WTC11 (cell line): ENCODE data around the gene RIBC1. TPM values are rescaled to one million over a fixed set of nuclear protein-coding genes. Genes with fewer than 3 reads are reported as not detected.

Experiments used
- ATAC-seq: fragments of 200-7000 bp; cut with Tn5 transposase; 2 replicates; pipeline ENCODE4 v1.10.0; 2021; ENCODE audit warnings: mild to moderate bottlenecking, moderate library complexity
- CTCF ChIA-PET: fragments of 300-600 bp; sonication (Branson Sonifier 250); formaldehyde crosslinking; loops from one replicate; lab custom pipeline; 2021; ENCODE audit warnings: antibody characterized with exemption; lab: Charles Lee
- POLR2A ChIA-PET: fragments of 350-600 bp; sonication (Branson Sonifier 250); formaldehyde crosslinking; loops from one replicate; lab custom pipeline; 2021; ENCODE audit warnings: antibody characterized with exemption; lab: Charles Lee
- DNase-seq: peaks from one replicate; pipeline ENCODE4 v3.0.0; 2021; ENCODE audit warnings: low spot score
- H3K27ac Mint-ChIP-seq: 2 replicates; pipeline ENCODE4 v1.8.0; 2021; ENCODE audit warnings: mixed read lengths
- H3K27me3 Mint-ChIP-seq: 2 replicates; pipeline ENCODE4 v1.8.0; 2021; ENCODE audit warnings: low read depth, mild to moderate bottlenecking, moderate library complexity, mixed read lengths
- H3K36me3 Mint-ChIP-seq: 2 replicates; pipeline ENCODE4 v1.8.0; 2021; ENCODE audit warnings: mixed read lengths
- H3K4me1 Mint-ChIP-seq: 2 replicates; pipeline ENCODE4 v1.8.0; 2022; ENCODE audit warnings: mixed read lengths
- H3K4me3 Mint-ChIP-seq: 2 replicates; pipeline ENCODE4 v1.8.0; 2021; ENCODE audit warnings: mild to moderate bottlenecking, moderate library complexity, mixed read lengths
- H3K9me3 Mint-ChIP-seq: 2 replicates; pipeline ENCODE4 v1.8.0; 2021; ENCODE audit warnings: mixed read lengths
- ATF2 ChIP-seq: sonication (generic); formaldehyde crosslinking; IDR thresholded peaks from 2 replicates; pipeline ENCODE4 v1.8.1; 2022; ENCODE audit warnings: low read depth, missing genetic modification reagents, borderline replicate concordance
- CREB1 ChIP-seq: sonication (generic); formaldehyde crosslinking; IDR thresholded peaks from 2 replicates; pipeline ENCODE4 v1.8.0; 2023; ENCODE audit warnings: mild to moderate bottlenecking, missing genetic modification reagents
- FOXJ3 ChIP-seq: sonication (generic); formaldehyde crosslinking; IDR thresholded peaks from 2 replicates; pipeline ENCODE4 v1.9.0; 2021; ENCODE audit warnings: missing genetic modification reagents, mild to moderate bottlenecking, borderline replicate concordance
- FOXK1 ChIP-seq: sonication (generic); formaldehyde crosslinking; IDR thresholded peaks from 2 replicates; pipeline ENCODE4 v1.8.0; 2022; ENCODE audit warnings: mild to moderate bottlenecking, moderate library complexity, missing genetic modification reagents
- FOXP1 ChIP-seq: sonication (generic); formaldehyde crosslinking; IDR thresholded peaks from 2 replicates; pipeline ENCODE4 v1.8.0; 2022; ENCODE audit warnings: missing genetic modification reagents, mild to moderate bottlenecking, moderate library complexity, borderline replicate concordance
- FOXP4 ChIP-seq: sonication (generic); formaldehyde crosslinking; IDR thresholded peaks from 2 replicates; pipeline ENCODE4 v1.8.0; 2022; ENCODE audit warnings: mild to moderate bottlenecking, missing genetic modification reagents
- GABPB1 ChIP-seq: sonication (generic); formaldehyde crosslinking; IDR thresholded peaks from 2 replicates; pipeline ENCODE4 v1.8.1; 2023; ENCODE audit warnings: mild to moderate bottlenecking, missing genetic modification reagents
- GTF2I ChIP-seq: fragments of 250-450 bp; sonication (Bioruptor Pico); conservative IDR thresholded peaks from 2 replicates; pipeline ENCODE4 v1.4.0; 2021; ENCODE audit warnings: mild to moderate bottlenecking
- MAX ChIP-seq: sonication (generic); formaldehyde crosslinking; IDR thresholded peaks from 2 replicates; pipeline ENCODE4 v1.8.0; 2022; ENCODE audit warnings: mild to moderate bottlenecking, missing genetic modification reagents
- PRRX2 ChIP-seq: fragments of 250-450 bp; sonication (Bioruptor Pico); IDR thresholded peaks from 2 replicates; pipeline ENCODE4 v1.8.0; 2021; ENCODE audit warnings: mild to moderate bottlenecking
- RORB ChIP-seq: fragments of 250-450 bp; sonication (Bioruptor Pico); IDR thresholded peaks from 2 replicates; pipeline ENCODE4 v1.9.0; 2021; ENCODE audit warnings: mild to moderate bottlenecking
- SMAD3 ChIP-seq: sonication (generic); formaldehyde crosslinking; IDR thresholded peaks from 2 replicates; pipeline ENCODE4 v1.8.0; 2022; ENCODE audit warnings: missing genetic modification reagents, mild to moderate bottlenecking, borderline replicate concordance
- SMAD4 ChIP-seq: sonication (generic); formaldehyde crosslinking; IDR thresholded peaks from 2 replicates; pipeline ENCODE4 v1.8.0; 2022; ENCODE audit warnings: mild to moderate bottlenecking, missing genetic modification reagents
- ZNF281 ChIP-seq: sonication (generic); formaldehyde crosslinking; IDR thresholded peaks from 2 replicates; pipeline ENCODE4 v1.8.0; 2023; ENCODE audit warnings: mild to moderate bottlenecking, missing genetic modification reagents
- total RNA-seq: library from RNA; stranded (reverse); gene quantifications from 3 replicates; pipeline ENCODE4 v1.2.3, GENCODE V29; 2021
- TF ChIP-seq, protein P1 (sequence below): fragments of 250-450 bp; sonication (Bioruptor Pico); IDR thresholded peaks from 2 replicates; pipeline ENCODE4 v1.9.0; 2021; ENCODE audit warnings: mild to moderate bottlenecking
- TF ChIP-seq, protein P2 (sequence below): sonication (generic); formaldehyde crosslinking; IDR thresholded peaks from 2 replicates; pipeline ENCODE4 v1.8.0; 2023; ENCODE audit warnings: missing genetic modification reagents, mild to moderate bottlenecking, borderline replicate concordance
- TF ChIP-seq, protein P3 (sequence below): fragments of 250-450 bp; sonication (Bioruptor Pico); IDR thresholded peaks from 2 replicates; pipeline ENCODE4 v1.9.0; 2021; ENCODE audit warnings: mild to moderate bottlenecking, borderline replicate concordance
- TF ChIP-seq, protein P4 (sequence below): fragments of 250-450 bp; sonication (Bioruptor Pico); IDR thresholded peaks from 2 replicates; pipeline ENCODE4 v1.9.0; 2021; ENCODE audit warnings: mild to moderate bottlenecking

The RIBC1 gene
- total RNA-seq, 1 experiment from 2014 or later: 1.1 TPM

GRCh38 chrX:53438174-53438831, 15.6 kb downstream of the RIBC1 start:
- H3K9me3 Mint-ChIP-seq: no peaks in the 10 kb centered on the region
- H3K4me1 Mint-ChIP-seq: peaks cover 9% of the 10 kb centered on the region
- no peak overlapping the region for H3K27ac Mint-ChIP-seq
- H3K27me3 Mint-ChIP-seq: peaks cover 21% of the 10 kb centered on the region
- ChIA-PET CTCF (interaction anchor here (1.1 to 1.9 kb wide), 2 partner anchors 124 to 125 kb away, joined by 3 to 5 read pairs; no protein-coding TSS in a partner anchor), POLR2A (no interaction called here)
- no peak for DNase-seq
- no peaks in the 10 kb centered on the region for H3K36me3 Mint-ChIP-seq
- H3K4me3 Mint-ChIP-seq: no peak overlapping the region
- ATAC-seq: no peak
- TF ChIP-seq ATF2 (CRISPR knock-in tag) (no peak), GABPB1 (CRISPR knock-in tag) (no peak), GTF2I (CRISPR knock-in tag) (no peak), MAX (CRISPR knock-in tag) (no peak), FOXJ3 (CRISPR knock-in tag) (no peak), RORB (no peak), ZNF281 (CRISPR knock-in tag) (no peak), PRRX2 (CRISPR knock-in tag) (no peak), CREB1 (no peak), SMAD4 (CRISPR knock-in tag) (no peak), FOXP4 (CRISPR knock-in tag) (no peak), SMAD3 (CRISPR knock-in tag) (no peak), FOXK1 (CRISPR knock-in tag) (no peak), FOXP1 (CRISPR knock-in tag) (no peak)
- TF ChIP-seq, protein P1, sequence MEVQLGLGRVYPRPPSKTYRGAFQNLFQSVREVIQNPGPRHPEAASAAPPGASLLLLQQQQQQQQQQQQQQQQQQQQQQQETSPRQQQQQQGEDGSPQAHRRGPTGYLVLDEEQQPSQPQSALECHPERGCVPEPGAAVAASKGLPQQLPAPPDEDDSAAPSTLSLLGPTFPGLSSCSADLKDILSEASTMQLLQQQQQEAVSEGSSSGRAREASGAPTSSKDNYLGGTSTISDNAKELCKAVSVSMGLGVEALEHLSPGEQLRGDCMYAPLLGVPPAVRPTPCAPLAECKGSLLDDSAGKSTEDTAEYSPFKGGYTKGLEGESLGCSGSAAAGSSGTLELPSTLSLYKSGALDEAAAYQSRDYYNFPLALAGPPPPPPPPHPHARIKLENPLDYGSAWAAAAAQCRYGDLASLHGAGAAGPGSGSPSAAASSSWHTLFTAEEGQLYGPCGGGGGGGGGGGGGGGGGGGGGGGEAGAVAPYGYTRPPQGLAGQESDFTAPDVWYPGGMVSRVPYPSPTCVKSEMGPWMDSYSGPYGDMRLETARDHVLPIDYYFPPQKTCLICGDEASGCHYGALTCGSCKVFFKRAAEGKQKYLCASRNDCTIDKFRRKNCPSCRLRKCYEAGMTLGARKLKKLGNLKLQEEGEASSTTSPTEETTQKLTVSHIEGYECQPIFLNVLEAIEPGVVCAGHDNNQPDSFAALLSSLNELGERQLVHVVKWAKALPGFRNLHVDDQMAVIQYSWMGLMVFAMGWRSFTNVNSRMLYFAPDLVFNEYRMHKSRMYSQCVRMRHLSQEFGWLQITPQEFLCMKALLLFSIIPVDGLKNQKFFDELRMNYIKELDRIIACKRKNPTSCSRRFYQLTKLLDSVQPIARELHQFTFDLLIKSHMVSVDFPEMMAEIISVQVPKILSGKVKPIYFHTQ (CRISPR knock-in tag): no peak
- TF ChIP-seq, protein P2, sequence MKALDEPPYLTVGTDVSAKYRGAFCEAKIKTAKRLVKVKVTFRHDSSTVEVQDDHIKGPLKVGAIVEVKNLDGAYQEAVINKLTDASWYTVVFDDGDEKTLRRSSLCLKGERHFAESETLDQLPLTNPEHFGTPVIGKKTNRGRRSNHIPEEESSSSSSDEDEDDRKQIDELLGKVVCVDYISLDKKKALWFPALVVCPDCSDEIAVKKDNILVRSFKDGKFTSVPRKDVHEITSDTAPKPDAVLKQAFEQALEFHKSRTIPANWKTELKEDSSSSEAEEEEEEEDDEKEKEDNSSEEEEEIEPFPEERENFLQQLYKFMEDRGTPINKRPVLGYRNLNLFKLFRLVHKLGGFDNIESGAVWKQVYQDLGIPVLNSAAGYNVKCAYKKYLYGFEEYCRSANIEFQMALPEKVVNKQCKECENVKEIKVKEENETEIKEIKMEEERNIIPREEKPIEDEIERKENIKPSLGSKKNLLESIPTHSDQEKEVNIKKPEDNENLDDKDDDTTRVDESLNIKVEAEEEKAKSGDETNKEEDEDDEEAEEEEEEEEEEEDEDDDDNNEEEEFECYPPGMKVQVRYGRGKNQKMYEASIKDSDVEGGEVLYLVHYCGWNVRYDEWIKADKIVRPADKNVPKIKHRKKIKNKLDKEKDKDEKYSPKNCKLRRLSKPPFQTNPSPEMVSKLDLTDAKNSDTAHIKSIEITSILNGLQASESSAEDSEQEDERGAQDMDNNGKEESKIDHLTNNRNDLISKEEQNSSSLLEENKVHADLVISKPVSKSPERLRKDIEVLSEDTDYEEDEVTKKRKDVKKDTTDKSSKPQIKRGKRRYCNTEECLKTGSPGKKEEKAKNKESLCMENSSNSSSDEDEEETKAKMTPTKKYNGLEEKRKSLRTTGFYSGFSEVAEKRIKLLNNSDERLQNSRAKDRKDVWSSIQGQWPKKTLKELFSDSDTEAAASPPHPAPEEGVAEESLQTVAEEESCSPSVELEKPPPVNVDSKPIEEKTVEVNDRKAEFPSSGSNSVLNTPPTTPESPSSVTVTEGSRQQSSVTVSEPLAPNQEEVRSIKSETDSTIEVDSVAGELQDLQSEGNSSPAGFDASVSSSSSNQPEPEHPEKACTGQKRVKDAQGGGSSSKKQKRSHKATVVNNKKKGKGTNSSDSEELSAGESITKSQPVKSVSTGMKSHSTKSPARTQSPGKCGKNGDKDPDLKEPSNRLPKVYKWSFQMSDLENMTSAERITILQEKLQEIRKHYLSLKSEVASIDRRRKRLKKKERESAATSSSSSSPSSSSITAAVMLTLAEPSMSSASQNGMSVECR (CRISPR knock-in tag): no peak
- TF ChIP-seq, protein P3, sequence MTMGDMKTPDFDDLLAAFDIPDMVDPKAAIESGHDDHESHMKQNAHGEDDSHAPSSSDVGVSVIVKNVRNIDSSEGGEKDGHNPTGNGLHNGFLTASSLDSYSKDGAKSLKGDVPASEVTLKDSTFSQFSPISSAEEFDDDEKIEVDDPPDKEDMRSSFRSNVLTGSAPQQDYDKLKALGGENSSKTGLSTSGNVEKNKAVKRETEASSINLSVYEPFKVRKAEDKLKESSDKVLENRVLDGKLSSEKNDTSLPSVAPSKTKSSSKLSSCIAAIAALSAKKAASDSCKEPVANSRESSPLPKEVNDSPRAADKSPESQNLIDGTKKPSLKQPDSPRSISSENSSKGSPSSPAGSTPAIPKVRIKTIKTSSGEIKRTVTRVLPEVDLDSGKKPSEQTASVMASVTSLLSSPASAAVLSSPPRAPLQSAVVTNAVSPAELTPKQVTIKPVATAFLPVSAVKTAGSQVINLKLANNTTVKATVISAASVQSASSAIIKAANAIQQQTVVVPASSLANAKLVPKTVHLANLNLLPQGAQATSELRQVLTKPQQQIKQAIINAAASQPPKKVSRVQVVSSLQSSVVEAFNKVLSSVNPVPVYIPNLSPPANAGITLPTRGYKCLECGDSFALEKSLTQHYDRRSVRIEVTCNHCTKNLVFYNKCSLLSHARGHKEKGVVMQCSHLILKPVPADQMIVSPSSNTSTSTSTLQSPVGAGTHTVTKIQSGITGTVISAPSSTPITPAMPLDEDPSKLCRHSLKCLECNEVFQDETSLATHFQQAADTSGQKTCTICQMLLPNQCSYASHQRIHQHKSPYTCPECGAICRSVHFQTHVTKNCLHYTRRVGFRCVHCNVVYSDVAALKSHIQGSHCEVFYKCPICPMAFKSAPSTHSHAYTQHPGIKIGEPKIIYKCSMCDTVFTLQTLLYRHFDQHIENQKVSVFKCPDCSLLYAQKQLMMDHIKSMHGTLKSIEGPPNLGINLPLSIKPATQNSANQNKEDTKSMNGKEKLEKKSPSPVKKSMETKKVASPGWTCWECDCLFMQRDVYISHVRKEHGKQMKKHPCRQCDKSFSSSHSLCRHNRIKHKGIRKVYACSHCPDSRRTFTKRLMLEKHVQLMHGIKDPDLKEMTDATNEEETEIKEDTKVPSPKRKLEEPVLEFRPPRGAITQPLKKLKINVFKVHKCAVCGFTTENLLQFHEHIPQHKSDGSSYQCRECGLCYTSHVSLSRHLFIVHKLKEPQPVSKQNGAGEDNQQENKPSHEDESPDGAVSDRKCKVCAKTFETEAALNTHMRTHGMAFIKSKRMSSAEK (CRISPR knock-in tag): no peak
- TF ChIP-seq, protein P4, sequence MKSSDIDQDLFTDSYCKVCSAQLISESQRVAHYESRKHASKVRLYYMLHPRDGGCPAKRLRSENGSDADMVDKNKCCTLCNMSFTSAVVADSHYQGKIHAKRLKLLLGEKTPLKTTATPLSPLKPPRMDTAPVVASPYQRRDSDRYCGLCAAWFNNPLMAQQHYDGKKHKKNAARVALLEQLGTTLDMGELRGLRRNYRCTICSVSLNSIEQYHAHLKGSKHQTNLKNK (CRISPR knock-in tag): no peak
